ENCODE measurements around the gene SPPL2B.
A peak's percentile ranks its signal among the peaks of the same experiment; 100 is the strongest.
"Not testable (repeated sequence)": the region's sequence is repeated elsewhere in the genome, so short reads cannot be mapped to it uniquely, and the experiment has no call there.

Gene SPPL2B

GRCh38 chr19:2328401-2329148 lies at the start of gene SPPL2B, which contains the start of gene LSM7:
TSS of gene SPPL2B (plus strand) at chr19:2328684. CDS start at chr19:2328710, 26 bp downstream.
TSS of gene LSM7 (minus strand) at chr19:2328586. CDS start at chr19:2328566, 20 bp downstream.
- DNase-seq: peak; percentile 96

GRCh38 chr19:2280633-2281264 lies 47.7 kb upstream of the SPPL2B start:
- DNase-seq: no peak

DNA sequence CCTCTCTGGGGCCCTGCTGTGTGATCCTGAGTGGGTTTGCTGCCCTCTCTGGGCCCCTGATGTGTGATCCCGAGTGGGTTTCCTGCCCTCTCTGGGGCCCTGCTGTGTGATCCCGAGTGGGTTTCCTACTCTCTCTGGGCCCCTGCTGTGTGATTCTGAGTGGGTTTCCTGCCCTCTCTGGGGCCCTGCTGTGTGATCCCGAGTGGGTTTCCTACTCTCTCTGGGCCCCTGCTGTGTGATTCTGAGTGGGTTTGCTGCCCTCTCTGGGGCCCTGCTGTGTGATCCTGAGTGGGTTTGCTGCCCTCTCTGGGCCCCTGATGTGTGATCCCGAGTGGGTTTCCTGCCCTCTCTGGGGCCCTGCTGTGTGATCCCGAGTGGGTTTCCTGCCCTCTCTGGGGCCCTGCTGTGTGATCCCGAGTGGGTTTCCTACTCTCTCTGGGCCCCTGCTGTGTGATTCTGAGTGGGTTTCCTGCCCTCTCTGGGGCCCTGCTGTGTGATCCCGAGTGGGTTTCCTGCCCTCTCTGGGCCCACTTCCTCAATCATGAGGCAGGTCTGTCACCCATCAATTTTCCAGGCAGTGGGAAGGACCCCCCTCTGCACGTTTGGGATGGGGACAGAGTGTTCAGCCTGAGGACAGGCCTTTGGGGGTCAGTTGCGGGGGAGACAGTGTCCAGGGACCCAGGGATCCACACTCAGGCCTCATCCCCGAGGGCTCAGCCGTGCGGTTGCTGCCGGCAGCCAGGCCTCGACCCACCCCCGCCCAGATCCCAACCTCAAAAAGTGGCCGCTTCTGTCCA lies 47.0 kb upstream of the SPPL2B start:
- not testable (repeated sequence) for DNase-seq

DNA sequence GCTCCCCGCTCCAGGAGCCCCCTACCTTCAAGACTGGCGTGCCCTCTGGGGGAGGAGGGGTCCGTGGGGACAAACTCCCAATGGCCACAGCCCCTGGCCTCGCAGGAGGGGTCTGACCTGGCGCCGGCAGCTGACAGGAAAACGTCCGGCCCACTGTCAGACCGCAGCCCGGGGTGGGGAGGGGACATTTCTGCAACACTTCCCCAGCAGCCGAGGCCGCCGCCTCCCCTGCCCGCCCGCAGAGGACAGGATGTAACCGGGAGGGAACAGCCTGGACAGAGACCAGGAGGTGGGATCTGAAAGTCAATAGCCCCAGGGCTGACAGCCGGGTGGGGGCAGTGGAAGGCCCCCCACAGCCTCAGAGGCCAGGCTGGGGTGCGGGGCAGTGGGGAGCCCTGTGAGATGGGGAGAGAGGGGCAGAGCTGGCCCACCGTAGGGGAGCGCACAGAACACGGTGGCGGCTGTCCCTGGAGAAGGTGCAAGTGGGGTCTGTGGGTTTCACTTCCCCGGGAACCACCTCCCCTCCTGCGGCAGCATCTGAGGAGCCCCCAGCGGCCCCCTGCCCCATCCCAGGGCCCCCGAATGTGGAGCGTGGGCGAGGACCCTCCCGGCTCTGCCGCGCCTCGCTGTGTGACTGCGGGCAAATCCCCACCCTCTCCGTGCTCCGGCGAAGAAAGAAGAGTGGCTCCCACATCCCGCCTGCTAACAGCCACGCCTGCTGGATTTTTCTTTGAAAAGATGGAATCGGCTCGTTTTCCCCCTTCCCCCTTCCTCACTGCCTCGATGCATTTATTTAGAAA lies 46.2 kb upstream of the SPPL2B start, which contains the start of gene PEAK3:
TSS of gene PEAK3 (minus strand) at position 114 of the 800 bp plus-strand sequence. CDS start 1,244 bp downstream, outside the sequence.
- peak; percentile 28 for DNase-seq

GRCh38 chr19:2282862-2283237 lies 45.6 kb upstream of the SPPL2B start:
- no peak for DNase-seq

DNA sequence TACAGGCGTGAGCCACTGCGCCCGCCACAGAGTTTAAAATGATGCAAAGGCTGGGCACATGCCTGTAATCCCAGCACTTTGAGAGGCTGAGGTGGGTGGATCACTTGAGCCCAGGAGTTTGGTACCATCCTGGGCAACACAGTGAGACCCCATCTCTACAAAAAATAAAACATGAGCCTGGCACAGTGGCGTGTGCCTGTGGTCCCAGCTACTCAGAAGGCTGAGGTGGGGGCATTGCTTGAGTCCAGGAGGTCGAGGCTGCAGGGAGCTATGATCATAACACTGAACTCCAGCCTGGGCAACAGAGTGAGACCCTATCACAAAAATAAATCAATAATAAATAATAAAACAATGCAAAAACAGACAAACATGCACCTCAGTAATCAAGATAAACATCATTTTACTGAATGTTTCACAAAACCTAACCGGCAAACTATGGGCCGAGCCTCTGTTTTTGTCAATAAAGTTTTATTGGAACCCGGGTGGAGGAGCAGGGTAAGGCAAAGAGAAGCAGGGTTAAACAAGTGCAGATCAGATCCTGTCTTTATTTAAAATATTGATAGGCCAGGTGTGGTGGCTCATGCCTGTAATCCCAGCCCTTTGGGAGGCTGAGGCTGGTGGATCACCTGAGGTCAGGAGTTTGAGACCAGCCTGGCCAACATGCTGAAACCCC lies 44.5 kb upstream of the SPPL2B start:
- no peak for DNase-seq

- DNase-seq: no peak
These were observed 41.9 kb upstream of the SPPL2B start for GRCh38 chr19:2286402-2287140.

GRCh38 chr19:2287585-2288337 lies 40.7 kb upstream of the SPPL2B start:
- DNase-seq: no peak

- no peak for DNase-seq
These were observed 40.1 kb upstream of the SPPL2B start for GRCh38 chr19:2288338-2288817.

DNA sequence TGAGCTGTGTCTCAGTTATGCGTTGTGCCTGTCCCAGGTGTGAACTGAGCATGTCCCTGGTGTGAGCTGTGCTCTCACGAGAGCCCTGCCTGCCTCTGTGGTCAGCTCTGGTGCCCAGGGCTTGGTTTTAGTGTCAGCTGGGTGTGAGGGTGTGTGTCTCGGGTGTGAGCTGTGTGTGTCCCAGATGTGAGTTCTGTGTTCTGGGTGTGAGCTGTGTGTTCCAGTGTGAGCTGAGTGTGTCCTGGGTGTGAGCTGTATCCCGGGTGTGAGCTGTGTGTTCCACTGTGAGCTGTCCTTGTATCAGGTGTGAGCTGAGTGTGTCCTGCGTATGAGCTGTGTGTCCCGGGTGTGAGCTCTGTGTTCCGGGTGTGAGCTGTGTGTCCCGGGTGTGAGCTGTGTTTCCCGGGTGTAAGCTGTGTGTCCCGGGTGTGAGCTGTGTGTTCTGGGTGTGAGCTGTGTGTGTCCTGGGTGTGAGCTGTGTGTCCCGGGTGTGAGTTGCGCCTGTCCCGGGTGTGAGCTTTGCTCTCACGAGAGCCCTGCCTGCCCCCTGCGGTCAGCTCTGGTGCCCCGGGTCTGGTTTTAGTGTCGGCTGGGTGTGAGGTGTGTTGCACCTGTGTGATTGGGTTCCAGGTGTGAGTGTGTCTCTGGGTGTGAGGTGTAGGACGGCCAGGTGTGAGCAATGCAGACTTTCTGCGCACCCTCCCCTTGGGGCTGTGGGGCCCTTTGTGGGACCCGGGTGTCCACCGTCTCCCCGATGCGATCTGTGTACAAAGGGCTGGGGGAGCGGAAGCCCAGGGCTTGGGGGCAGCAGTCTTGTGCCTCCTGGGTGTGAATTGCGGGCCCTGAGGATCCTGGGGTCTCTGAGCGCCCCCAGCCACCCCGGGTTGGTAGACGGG lies 39.4 kb upstream of the SPPL2B start:
- no peak for DNase-seq

GRCh38 chr19:2289714-2290435 lies 38.6 kb upstream of the SPPL2B start:
- peak; percentile 64 for DNase-seq

DNA sequence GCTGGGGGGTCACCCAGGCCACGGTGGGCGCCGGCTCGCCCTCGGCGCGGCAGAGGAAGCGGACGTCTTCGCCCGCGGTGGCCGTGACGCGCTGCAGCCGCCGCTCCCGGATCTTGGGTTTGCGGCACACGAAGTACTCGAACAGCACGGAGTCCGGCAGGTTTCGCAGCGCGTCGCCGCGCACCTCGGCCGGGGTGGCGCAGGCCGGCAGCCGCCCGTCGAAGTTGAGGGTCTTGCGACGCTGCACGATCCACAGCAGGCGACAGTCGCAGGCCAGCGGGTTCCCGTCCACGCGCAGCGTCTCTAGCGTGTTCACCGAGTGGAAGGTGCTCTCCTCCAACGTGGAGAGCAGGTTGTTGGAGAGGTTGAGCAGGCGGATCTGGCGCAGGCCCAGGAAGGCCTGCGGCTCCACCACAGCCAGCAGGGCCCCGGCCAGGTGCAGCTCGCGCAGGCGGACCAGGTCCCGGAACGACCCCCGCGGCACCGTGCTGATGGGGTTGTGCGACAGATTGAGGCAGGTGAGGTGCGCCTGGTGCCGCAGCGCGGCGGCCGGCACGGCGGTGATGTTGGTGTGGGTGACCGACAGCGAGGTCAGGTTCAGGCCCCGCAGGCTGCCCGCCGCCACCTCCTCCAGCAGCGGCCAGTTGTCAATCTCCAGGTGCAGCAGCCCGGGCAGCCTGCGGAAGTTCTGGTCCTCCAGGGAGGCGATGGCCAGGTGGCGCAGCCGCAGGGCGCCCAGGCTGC lies 37.9 kb upstream of the SPPL2B start:
- DNase-seq: no peak

DNA sequence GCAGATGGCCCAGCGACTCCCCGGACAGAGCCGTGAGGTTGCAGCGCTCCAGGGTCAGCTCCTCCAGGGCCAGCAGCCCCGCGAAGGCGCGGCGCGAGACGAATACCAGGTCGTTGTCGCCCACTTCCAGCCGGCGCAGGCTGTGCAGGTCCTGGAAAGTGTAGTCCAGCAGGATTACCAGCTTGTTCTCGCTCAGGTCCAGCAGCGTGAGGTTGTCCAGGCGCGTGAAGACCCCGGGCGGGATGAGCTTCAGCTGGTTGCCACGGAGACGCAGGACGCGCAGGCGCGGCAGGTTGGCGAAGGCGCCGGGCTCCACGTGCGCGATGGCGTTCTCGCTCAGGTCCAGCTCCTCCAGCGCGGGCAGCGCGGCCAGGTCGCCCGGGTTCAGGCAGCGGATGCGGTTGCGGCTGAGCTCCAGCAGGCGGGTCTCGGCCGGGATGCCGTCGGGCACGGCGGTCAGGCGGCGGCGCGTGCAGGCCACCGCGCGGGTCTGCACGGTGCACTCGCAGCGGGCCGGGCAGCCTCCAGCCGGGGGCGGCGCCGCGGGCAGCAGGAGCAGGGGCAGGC lies 37.2 kb upstream of the SPPL2B start:
- no peak for DNase-seq

DNA sequence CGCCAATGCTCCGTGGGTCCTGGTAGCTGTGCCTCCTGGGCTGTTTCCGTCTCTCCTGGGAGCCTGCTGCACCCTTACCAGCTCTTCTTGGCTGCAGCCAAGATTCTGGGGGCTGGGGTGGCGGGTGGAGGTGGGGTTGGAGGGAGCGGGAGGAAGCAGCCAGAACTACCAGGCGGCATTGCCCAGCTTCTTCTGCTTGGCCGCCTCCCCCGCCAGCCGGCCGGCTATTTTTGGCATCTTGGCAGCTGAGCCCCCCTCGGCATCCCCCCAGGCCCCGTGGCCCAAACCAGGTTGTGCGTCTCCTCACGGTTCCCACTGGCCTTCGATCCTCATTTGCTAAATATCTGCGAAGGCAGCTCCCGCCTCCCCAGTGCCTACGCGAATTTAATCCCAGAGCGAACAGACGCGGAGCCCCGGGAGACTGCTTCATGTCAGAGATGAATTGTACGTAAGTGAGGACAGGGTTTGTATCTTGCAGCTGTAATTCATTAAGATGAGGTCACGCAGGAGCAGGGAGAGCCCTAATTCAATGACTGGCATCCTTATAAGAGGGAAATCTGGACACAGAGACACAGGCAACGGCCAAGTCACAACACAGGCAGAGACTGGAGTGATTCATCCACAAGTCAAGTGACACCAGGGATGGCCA lies 33.7 kb upstream of the SPPL2B start:
- no peak for DNase-seq

GRCh38 chr19:2296141-2296540 lies 32.3 kb upstream of the SPPL2B start:
- DNase-seq: no peak

- DNase-seq: no peak
These were observed 28.0 kb upstream of the SPPL2B start for GRCh38 chr19:2300533-2300932.
